Ishikawa (cell line): Measurements from ENCODE around the gene PRDM12.

Source experiments
- CEBPB ChIP-seq: IDR thresholded peaks from 2 replicates; pipeline ENCODE4 v1.6.1; 2012
- CREB1 ChIP-seq: IDR thresholded peaks from 2 replicates; pipeline ENCODE4 v1.6.1; 2012; ENCODE audit warnings: low read depth
- EGR1 ChIP-seq: IDR thresholded peaks from 2 replicates; pipeline ENCODE4 v1.6.1; 2012
- EP300 ChIP-seq: IDR thresholded peaks from 2 replicates; pipeline ENCODE4 v1.6.1; 2012; ENCODE audit warnings: borderline replicate concordance
- FOXM1 ChIP-seq: IDR thresholded peaks from 2 replicates; pipeline ENCODE4 v1.6.1; 2012; ENCODE audit warnings: low read depth, borderline replicate concordance
- NFIC ChIP-seq: IDR thresholded peaks from 2 replicates; pipeline ENCODE4 v1.6.1; 2012
- RAD21 ChIP-seq: IDR thresholded peaks from 2 replicates; pipeline ENCODE4 v1.6.1; 2012; ENCODE audit warnings: low read depth
- TAF1 ChIP-seq: IDR thresholded peaks from 2 replicates; pipeline ENCODE4 v1.6.1; 2012; ENCODE audit warnings: low read depth, mild to moderate bottlenecking
- TCF12 ChIP-seq: IDR thresholded peaks from 2 replicates; pipeline ENCODE4 v1.6.1; 2012; ENCODE audit warnings: low read depth
- TEAD4 ChIP-seq: IDR thresholded peaks from 2 replicates; pipeline ENCODE4 v1.6.1; 2012
- YY1 ChIP-seq: IDR thresholded peaks from 2 replicates; pipeline ENCODE4 v1.6.1; 2012; ENCODE audit warnings: low read depth
- ZBTB7A ChIP-seq: IDR thresholded peaks from 2 replicates; pipeline ENCODE4 v1.6.1; 2012; ENCODE audit warnings: low read depth
- TF ChIP-seq, protein P1 (sequence below): IDR thresholded peaks from 2 replicates; pipeline ENCODE4 v1.6.1; 2012; ENCODE audit warnings: low read depth, mild to moderate bottlenecking
- TF ChIP-seq, protein P2 (sequence below): IDR thresholded peaks from 2 replicates; pipeline ENCODE4 v1.6.1; 2012
- TF ChIP-seq, protein P3 (sequence below): IDR thresholded peaks from 2 replicates; pipeline ENCODE4 v1.6.1; 2012

Gene PRDM12

DNA sequence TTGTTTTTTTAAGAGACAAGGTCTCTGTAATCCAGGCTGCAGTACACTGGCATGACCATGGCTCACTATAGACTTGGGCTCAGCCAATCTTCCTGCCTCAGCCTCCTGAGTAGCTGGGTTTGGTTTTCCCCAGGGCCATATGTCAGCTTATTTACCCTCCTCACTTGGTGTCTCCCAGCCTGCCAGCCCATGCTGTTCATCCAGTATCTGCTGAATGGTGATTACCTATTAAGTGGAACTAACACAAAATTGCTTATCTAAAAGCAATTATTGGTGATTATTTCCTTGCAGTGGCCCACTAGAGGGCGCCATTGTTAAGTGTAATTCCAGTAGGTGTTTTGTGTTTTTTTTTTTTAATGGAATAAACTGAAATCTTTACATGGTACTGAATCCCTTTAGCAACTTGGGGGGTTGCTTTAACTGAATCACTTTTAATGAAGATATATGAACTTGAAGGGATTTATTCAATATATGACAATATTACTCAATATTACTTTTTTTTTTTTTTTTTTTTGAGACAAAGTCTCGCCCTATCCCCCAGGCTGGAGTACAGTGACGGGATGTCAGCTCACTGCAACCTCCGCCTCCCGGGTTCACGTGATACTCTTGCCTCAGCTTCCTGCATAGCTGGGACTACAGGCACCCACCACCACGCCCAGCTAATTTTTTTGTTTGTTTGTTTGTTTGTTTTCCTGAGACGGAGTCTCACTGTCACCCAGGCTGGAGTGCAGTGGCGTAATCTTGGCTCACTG is 43.0 kb downstream of the PRDM12 start:
- TF ChIP-seq NFIC (no peak), TEAD4 (no peak), EP300 (no peak), TAF1 (no peak), RAD21 (peak; percentile 64)
- TF ChIP-seq, protein P1, sequence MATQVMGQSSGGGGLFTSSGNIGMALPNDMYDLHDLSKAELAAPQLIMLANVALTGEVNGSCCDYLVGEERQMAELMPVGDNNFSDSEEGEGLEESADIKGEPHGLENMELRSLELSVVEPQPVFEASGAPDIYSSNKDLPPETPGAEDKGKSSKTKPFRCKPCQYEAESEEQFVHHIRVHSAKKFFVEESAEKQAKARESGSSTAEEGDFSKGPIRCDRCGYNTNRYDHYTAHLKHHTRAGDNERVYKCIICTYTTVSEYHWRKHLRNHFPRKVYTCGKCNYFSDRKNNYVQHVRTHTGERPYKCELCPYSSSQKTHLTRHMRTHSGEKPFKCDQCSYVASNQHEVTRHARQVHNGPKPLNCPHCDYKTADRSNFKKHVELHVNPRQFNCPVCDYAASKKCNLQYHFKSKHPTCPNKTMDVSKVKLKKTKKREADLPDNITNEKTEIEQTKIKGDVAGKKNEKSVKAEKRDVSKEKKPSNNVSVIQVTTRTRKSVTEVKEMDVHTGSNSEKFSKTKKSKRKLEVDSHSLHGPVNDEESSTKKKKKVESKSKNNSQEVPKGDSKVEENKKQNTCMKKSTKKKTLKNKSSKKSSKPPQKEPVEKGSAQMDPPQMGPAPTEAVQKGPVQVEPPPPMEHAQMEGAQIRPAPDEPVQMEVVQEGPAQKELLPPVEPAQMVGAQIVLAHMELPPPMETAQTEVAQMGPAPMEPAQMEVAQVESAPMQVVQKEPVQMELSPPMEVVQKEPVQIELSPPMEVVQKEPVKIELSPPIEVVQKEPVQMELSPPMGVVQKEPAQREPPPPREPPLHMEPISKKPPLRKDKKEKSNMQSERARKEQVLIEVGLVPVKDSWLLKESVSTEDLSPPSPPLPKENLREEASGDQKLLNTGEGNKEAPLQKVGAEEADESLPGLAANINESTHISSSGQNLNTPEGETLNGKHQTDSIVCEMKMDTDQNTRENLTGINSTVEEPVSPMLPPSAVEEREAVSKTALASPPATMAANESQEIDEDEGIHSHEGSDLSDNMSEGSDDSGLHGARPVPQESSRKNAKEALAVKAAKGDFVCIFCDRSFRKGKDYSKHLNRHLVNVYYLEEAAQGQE = no peak

DNA sequence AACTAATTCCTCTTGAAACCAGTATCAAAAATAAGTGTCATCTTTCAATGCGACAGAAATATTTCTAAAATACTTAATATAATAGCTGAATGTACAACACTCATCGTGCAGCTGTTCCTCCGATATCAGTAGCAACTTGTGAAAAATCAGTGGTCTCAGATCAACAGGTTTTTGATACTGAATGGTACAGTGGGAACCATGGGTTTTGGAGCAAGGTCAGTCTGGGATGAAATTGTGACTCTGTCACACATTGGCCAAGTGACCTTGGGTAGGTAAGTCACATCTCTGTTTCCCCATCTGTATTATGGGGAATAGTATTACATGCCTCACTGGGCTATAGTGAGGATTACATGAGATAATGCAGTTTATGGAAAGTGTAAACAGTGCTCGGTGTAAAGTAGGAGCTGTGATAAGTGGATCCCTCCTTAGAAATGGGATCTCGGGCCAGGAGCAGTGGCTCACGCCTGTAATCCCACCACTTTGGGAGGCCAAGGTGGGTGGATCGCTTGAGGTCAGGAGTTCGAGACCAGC is 46.5 kb downstream of the PRDM12 start:
- TF ChIP-seq CEBPB (no peak), EP300 (no peak), TEAD4 (no peak), CREB1 (no peak), ZBTB7A (no peak), FOXM1 (no peak), NFIC (no peak), YY1 (no peak), TCF12 (no peak), EGR1 (no peak), TAF1 (no peak), RAD21 (no peak)
- TF ChIP-seq, protein P1 = no peak
- TF ChIP-seq, protein P2, sequence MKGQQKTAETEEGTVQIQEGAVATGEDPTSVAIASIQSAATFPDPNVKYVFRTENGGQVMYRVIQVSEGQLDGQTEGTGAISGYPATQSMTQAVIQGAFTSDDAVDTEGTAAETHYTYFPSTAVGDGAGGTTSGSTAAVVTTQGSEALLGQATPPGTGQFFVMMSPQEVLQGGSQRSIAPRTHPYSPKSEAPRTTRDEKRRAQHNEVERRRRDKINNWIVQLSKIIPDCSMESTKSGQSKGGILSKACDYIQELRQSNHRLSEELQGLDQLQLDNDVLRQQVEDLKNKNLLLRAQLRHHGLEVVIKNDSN = no peak
- TF ChIP-seq, protein P3, sequence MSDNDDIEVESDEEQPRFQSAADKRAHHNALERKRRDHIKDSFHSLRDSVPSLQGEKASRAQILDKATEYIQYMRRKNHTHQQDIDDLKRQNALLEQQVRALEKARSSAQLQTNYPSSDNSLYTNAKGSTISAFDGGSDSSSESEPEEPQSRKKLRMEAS = no peak

DNA sequence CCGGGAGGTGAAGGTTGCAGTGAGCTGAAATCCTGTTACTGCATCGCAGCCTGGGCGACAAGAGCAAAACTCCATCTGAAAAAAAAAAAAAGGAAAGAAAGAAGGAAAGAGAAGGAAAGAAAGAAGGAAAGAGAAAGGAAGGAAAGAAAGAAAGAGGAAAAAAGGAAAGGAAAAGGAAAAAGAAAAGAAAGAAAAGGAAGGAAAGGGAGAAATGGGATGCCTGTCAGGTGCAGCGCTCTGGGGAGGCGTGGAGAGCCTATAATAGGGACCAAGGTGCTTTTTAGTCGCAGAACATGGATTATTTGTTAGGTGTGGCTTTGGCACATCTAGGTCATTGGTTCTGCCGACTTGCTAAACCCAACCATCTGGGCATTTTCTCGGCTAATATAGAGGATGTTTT is 47.1 kb downstream of the PRDM12 start:
- no peak for TF ChIP-seq ZBTB7A
- TF ChIP-seq, protein P3 = no peak
- TF ChIP-seq EP300 = no peak
- TF ChIP-seq, protein P1 = no peak
- TF ChIP-seq, protein P2 = no peak
- no peak for TF ChIP-seq TCF12
- TF ChIP-seq CEBPB = no peak
- TF ChIP-seq EGR1 = no peak

DNA sequence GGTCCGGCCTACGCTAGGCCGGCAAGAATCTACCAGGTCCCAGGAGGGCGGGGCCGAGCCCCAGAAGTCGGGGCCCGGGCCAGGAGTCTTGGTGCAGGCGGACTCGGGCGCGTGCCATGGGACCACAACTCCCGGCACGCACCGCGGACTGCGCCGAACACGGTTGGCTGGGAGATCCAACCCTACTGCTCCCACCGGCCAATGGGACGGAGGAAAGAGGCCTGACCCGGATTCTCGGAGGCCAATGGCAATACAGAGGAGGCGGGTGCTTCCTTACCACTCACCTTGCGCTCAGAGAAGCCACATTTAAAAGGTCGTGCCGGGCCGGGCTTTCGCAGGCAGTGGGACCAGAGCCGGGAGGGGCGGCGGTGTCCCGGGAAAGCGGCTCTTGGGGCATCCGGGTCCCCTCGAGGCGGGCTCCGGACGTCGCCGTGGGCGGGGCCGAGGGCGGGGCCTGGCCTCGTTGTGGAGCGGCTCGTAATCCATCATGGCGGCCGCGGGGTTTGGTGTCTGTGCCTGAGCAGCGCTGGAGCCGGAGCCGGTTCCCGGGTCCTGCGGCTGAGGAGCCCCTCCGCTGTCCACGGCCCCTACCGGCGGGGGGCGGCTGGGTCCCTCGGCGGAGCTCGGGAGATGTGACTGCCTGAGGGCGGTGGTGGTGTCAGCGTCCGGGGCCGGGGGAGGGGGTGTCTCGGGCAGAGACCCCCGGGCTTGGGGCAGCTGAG is 48.3 kb downstream of the PRDM12 start:
- TF ChIP-seq, protein P3 = no peak
- TF ChIP-seq EGR1 (peak; percentile 5; the same call in 1 of the 2 replicates), CREB1 (no peak), NFIC (no peak), YY1 (peak; percentile 93), FOXM1 (no peak), TAF1 (peak; percentile 93), RAD21 (no peak), EP300 (no peak), TCF12 (0 out of 2 replicates have a peak, but pooled peaks have one; percentile 30), ZBTB7A (peak; percentile 89; the same call in 1 of the 2 replicates), TEAD4 (peak; percentile 18; the same call in 1 of the 2 replicates), CEBPB (no peak)
- TF ChIP-seq, protein P1 = no peak
- TF ChIP-seq, protein P2 = peak; percentile 42; the same call in 1 of the 2 replicates
